ENCODE measurements around the gene TP73.

GRCh38 chr1:3763351-3764125 is 111.2 kb downstream of the TP73 start:
- TF ChIP-seq GATA2 (IDR thresholded peaks at IDR 0.05; ENCODE audit: low read depth, low read length), result no peak
- no peak for TF ChIP-seq GATA3 (IDR thresholded peaks at IDR 0.05; ENCODE audit: low read depth, low read length)

Data from SH-SY5Y (cell line).